Bronchial epithelial cell (primary cell): ENCODE results near the gene CARD16. TPM values are rescaled to one million over a fixed set of nuclear protein-coding genes. Genes with fewer than 3 reads are reported as not detected.

ENCODE experiments used
- total RNA-seq: library from RNA; depleted of rRNA; stranded (reverse); fragments of >200 nt; gene quantifications from 2 replicates; pipeline ENCODE4 v1.2.1, GENCODE V29; 2014

The CARD16 gene
- total RNA-seq, 1 donor from 2014 or later = 0.53 TPM

Other genes starting within 250 kb of the CARD16 start
- gene CASP12, start 146.9 kb downstream of the CARD16 start, total RNA-seq = not detected in 2 replicates
- gene CASP4, start 76.8 kb downstream of the CARD16 start, total RNA-seq = 172 and 250 TPM in 2 replicates
- gene CASP5, start 22.2 kb downstream of the CARD16 start, total RNA-seq = 6.9 TPM in 1 of 2 replicates, not detected in the other
- 10.8 and 69.3 TPM in 2 replicates for gene CASP1, start 10.2 kb downstream of the CARD16 start, total RNA-seq
- gene CARD18, start 94.4 kb upstream of the CARD16 start, total RNA-seq = 0.26 and 0.38 TPM in 2 replicates